ENCODE measurements around the gene NEMP2.
"Not testable (repeated sequence)": the region's sequence is repeated elsewhere in the genome, so short reads cannot be mapped to it uniquely, and the experiment has no call there.

Gene NEMP2

GRCh38 chr2:190477661-190478454 lies 56.7 kb downstream of the NEMP2 start:
- H3K4me1 Mint-ChIP-seq (ENCODE audit: low read depth): no peaks in the 10 kb centered on the region
- H3K9me3 Mint-ChIP-seq: peaks cover 11% of the 10 kb centered on the region
- H3K27me3 Mint-ChIP-seq (ENCODE audit: low read depth): no peaks in the 10 kb centered on the region
- H3K4me3 Mint-ChIP-seq: no peak overlapping the region
- peaks cover 18% of the 10 kb centered on the region for H3K36me3 Mint-ChIP-seq (ENCODE audit: low read depth)
- H3K27ac Mint-ChIP-seq: no peak overlapping the region

DNA sequence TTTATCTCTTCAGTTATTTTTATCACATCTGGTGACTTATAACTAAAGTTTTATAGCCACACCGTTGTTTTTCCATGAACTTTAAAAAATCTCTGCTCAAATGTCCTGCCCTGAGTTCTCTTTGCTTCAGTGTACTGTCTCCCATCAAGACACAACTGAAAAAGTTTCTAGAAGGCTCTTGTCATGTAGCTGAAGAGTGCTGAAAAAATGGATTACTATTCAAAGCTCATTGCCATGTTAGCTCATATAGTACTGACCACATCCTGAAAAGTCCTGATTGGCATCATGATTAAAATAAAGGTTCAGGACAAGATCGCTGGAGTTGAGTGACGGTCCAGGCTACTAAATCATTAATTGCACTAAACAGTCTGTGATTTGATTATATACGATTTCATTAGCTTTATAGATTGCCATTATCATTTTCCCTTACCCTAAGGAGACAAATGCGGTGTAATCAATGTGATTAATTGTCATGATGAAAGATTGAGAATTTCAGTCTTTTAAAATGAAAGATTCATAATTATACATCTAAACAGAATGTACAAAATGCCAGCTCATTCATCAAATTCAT lies 64.2 kb downstream of the NEMP2 start:
- Mint-ChIP-seq H3K27ac (no peak overlapping the region), H3K36me3 (ENCODE audit: low read depth) (peaks cover 36% of the 10 kb centered on the region), H3K27me3 (ENCODE audit: low read depth) (no peaks in the 10 kb centered on the region), H3K4me3 (no peak overlapping the region), H3K4me1 (ENCODE audit: low read depth) (peaks cover 13% of the 10 kb centered on the region), H3K9me3 (peaks cover 21% of the 10 kb centered on the region)

GRCh38 chr2:190469771-190470170 lies 64.8 kb downstream of the NEMP2 start:
- Mint-ChIP-seq H3K27ac (no peak overlapping the region), H3K36me3 (ENCODE audit: low read depth) (peaks cover 37% of the 10 kb centered on the region), H3K4me3 (no peak overlapping the region), H3K9me3 (peaks cover 21% of the 10 kb centered on the region), H3K4me1 (ENCODE audit: low read depth) (peaks cover 17% of the 10 kb centered on the region), H3K27me3 (ENCODE audit: low read depth) (no peaks in the 10 kb centered on the region)

DNA sequence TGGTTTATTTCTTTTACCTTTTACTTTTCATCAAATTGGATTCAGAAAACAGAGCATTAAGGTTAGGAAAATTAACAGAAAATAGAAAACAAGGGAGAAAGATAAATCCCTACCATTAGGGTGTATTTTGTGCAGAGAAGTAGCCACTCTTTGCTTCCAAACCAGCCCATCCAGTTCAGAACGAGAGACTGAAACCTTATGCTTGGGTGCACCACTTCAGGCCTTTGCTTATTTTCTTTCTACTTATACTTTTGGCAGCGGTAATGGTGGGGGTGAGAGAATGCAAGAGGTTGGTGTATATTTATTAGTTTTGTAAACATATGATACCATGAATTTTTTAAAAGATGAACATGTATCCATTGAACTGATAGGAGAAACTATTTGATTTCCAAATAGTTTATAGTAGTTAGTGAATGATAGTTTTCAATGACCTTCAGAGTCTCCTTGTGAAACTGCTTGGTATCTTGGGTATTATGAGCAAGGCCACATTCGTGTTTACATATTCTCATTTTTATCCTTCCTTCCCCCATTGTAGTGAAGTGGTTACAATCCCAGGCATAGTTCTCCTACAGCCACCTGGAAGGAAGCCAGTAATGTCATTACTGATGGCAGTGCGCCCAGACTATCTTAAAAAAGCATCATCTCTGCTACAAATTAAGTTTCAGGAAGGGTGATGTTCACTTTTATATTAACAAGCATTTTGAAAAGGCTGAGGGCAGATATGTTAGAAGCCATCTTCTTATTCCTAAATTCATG lies 65.5 kb downstream of the NEMP2 start:
- H3K27ac Mint-ChIP-seq: no peak overlapping the region
- H3K4me1 Mint-ChIP-seq (ENCODE audit: low read depth): peaks cover 18% of the 10 kb centered on the region
- no peak overlapping the region for H3K4me3 Mint-ChIP-seq
- H3K9me3 Mint-ChIP-seq: peaks cover 21% of the 10 kb centered on the region
- H3K36me3 Mint-ChIP-seq (ENCODE audit: low read depth): peaks cover 40% of the 10 kb centered on the region
- no peaks in the 10 kb centered on the region for H3K27me3 Mint-ChIP-seq (ENCODE audit: low read depth)

DNA sequence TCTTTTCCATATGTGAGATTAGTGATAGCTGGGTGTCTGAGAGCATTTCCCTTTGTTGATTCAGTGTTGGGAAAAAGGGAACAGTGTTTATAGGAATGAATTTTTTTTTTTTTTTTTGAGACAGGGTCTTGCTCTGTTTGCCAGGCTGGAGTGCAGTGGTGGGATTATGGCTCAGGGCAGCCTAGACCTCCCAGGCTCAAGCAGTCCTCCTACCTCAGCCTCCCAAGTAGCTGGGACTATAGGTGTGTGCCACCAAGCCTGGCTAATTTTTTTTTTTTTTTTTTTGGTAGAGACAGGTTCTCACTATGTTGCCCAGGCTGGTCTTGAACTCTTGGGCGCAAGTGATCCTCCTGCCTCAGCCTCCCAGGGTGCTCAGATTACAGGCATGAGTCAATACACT lies 66.2 kb downstream of the NEMP2 start:
- H3K4me1 Mint-ChIP-seq (ENCODE audit: low read depth): peaks cover 19% of the 10 kb centered on the region
- H3K27me3 Mint-ChIP-seq (ENCODE audit: low read depth); H3K4me3 Mint-ChIP-seq; H3K27ac Mint-ChIP-seq: not testable (repeated sequence)
- peaks cover 36% of the 10 kb centered on the region for H3K36me3 Mint-ChIP-seq (ENCODE audit: low read depth)
- peaks cover 14% of the 10 kb centered on the region for H3K9me3 Mint-ChIP-seq

DNA sequence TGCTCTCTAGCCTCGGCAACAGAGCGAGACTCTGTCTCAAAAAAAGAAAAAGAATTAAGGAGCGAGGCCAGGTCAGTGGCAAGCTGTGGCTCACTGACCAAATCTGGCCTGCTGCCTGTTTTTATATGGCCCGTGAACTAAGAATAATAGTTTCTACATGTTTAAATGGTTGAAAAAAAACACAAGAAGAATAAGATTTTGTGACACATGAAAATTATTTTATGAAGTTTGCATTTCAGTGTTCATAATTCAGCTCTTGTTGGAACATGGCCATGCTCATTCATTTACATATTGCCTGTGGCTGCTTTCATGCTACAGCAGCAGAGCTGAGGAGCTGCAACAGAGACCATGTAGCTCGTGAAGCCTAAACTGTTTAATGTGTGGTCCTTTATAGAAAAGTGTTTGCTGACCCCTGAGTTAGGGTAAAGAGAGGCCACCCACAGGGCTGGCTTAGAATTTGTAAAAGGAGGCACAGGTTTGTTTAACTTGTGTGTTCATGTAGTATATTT lies 66.9 kb downstream of the NEMP2 start:
- Mint-ChIP-seq H3K9me3 (peaks cover 7% of the 10 kb centered on the region), H3K27ac (no peak overlapping the region), H3K27me3 (ENCODE audit: low read depth) (no peaks in the 10 kb centered on the region), H3K4me1 (ENCODE audit: low read depth) (peaks cover 19% of the 10 kb centered on the region), H3K36me3 (ENCODE audit: low read depth) (peaks cover 31% of the 10 kb centered on the region), H3K4me3 (no peak overlapping the region)

GRCh38 chr2:190466819-190467446 lies 67.6 kb downstream of the NEMP2 start:
- Mint-ChIP-seq H3K27me3 (ENCODE audit: low read depth) (no peaks in the 10 kb centered on the region), H3K4me1 (ENCODE audit: low read depth) (peaks cover 19% of the 10 kb centered on the region), H3K36me3 (ENCODE audit: low read depth) (peaks cover 30% of the 10 kb centered on the region), H3K9me3 (no peaks in the 10 kb centered on the region), H3K27ac (no peak overlapping the region), H3K4me3 (no peak overlapping the region)

GRCh38 chr2:190465060-190465459 lies 69.5 kb downstream of the NEMP2 start:
- no peaks in the 10 kb centered on the region for H3K27me3 Mint-ChIP-seq (ENCODE audit: low read depth)
- peaks cover 25% of the 10 kb centered on the region for H3K36me3 Mint-ChIP-seq (ENCODE audit: low read depth)
- no peak overlapping the region for H3K27ac Mint-ChIP-seq
- no peak overlapping the region for H3K4me3 Mint-ChIP-seq
- H3K9me3 Mint-ChIP-seq: no peaks in the 10 kb centered on the region
- peaks cover 17% of the 10 kb centered on the region for H3K4me1 Mint-ChIP-seq (ENCODE audit: low read depth)

- Mint-ChIP-seq H3K9me3 (no peaks in the 10 kb centered on the region), H3K27ac (no peak overlapping the region), H3K4me1 (ENCODE audit: low read depth) (peaks cover 12% of the 10 kb centered on the region), H3K36me3 (ENCODE audit: low read depth) (peaks cover 21% of the 10 kb centered on the region), H3K4me3 (no peak overlapping the region), H3K27me3 (ENCODE audit: low read depth) (no peaks in the 10 kb centered on the region)
These were observed 71.9 kb downstream of the NEMP2 start for GRCh38 chr2:190462611-190463010.

- peaks cover 22% of the 10 kb centered on the region for H3K36me3 Mint-ChIP-seq (ENCODE audit: low read depth)
- H3K4me1 Mint-ChIP-seq (ENCODE audit: low read depth): peaks cover 11% of the 10 kb centered on the region
- no peak overlapping the region for H3K4me3 Mint-ChIP-seq
- no peaks in the 10 kb centered on the region for H3K27me3 Mint-ChIP-seq (ENCODE audit: low read depth)
- H3K9me3 Mint-ChIP-seq: no peaks in the 10 kb centered on the region
- H3K27ac Mint-ChIP-seq: no peak overlapping the region
These were observed 72.3 kb downstream of the NEMP2 start for GRCh38 chr2:190462181-190462580.

DNA sequence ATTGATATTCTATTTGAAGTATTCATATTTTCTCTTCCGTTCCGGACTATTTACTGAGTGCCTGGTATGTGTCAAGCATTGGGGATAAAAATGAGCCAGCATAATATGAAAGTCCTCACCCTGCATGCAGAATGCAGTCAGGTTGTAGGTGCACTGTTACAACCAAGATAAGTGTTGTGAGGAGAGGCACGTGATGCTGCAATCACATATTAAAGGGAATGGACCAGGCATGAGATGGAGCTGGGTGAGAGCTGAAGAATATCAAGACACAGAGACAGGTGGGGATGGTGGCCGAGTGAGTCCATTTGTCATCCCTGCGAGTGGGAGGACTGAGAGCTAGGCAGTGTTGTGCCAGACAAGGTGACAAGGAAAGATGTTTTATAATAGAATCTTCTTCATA lies 74.0 kb downstream of the NEMP2 start:
- H3K27me3 Mint-ChIP-seq (ENCODE audit: low read depth): no peaks in the 10 kb centered on the region
- peaks cover 24% of the 10 kb centered on the region for H3K36me3 Mint-ChIP-seq (ENCODE audit: low read depth)
- no peaks in the 10 kb centered on the region for H3K9me3 Mint-ChIP-seq
- H3K4me1 Mint-ChIP-seq (ENCODE audit: low read depth): peaks cover 11% of the 10 kb centered on the region
- no peak overlapping the region for H3K27ac Mint-ChIP-seq
- no peak overlapping the region for H3K4me3 Mint-ChIP-seq

- no peak overlapping the region for H3K4me3 Mint-ChIP-seq
- no peaks in the 10 kb centered on the region for H3K27me3 Mint-ChIP-seq (ENCODE audit: low read depth)
- H3K4me1 Mint-ChIP-seq (ENCODE audit: low read depth): peaks cover 8% of the 10 kb centered on the region
- no peak overlapping the region for H3K27ac Mint-ChIP-seq
- no peaks in the 10 kb centered on the region for H3K9me3 Mint-ChIP-seq
- H3K36me3 Mint-ChIP-seq (ENCODE audit: low read depth): peaks cover 24% of the 10 kb centered on the region
These were observed 74.6 kb downstream of the NEMP2 start for GRCh38 chr2:190459881-190460280.

DNA sequence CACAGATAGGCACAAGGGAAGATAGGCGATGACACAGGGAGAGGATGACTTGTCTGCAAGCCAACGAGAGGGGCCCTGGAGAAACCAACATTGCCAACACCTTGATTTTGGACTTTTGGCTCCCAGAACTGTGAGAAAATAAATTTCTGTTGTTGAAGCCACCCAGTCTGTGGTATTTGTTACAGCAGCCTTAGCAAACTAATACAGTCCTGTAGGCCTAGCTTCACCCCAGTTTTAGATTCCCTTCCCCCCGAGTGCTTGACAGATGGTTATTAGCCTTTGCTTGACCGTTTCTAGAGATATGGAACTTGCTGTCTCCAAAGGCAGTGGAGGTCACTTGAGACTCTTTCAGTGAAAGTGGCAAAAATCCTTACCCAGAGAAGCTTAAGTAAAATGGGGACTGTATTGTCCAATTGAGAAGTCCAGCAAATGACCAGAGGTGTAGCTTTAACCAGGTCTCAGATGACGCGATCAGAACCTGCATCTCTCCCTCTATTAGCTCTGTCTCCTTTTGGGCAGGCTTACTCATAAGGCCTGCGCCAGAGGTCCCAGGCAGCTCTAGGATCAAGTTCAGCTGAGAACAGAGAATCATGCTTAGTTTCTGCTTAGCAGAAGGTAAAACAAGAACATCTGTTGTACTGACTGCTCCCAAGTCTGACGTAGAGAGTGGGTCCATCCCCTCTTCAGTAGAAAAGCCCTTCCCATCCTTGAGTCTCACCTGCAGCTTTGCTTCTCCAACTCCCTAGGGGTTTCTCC lies 76.0 kb downstream of the NEMP2 start:
- Mint-ChIP-seq H3K27me3 (ENCODE audit: low read depth) (no peaks in the 10 kb centered on the region), H3K4me3 (no peak overlapping the region), H3K4me1 (ENCODE audit: low read depth) (peaks cover 5% of the 10 kb centered on the region), H3K27ac (no peak overlapping the region), H3K36me3 (ENCODE audit: low read depth) (peaks cover 20% of the 10 kb centered on the region), H3K9me3 (no peaks in the 10 kb centered on the region)

DNA sequence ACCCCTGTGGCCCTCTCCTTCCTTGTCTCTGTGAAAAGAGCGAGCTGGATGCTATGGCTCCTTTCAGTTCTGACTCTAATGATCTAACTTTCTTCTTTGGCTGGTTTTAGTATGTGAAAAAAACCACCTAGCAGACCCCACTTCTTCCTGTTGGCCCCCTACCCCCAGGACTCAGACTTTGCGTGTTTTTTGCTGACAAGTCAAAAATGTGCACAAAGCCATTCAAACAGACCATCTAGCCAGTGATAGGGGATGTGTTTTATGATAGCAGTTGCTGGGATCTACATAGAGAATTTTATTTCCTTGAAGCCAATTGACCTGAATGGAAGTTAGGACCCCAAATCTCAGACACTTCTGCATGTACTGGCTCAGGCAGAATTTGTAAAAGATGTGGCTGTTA lies 77.3 kb downstream of the NEMP2 start:
- Mint-ChIP-seq H3K9me3 (no peaks in the 10 kb centered on the region), H3K4me3 (no peak overlapping the region), H3K27me3 (ENCODE audit: low read depth) (no peaks in the 10 kb centered on the region), H3K27ac (no peak overlapping the region), H3K4me1 (ENCODE audit: low read depth) (peaks cover 5% of the 10 kb centered on the region), H3K36me3 (ENCODE audit: low read depth) (peaks cover 24% of the 10 kb centered on the region)
